MM.1S (cell line): Measurements from ENCODE around the gene EXOC2.

Source experiments
- DNase-seq: peaks from one replicate; pipeline ENCODE4 v3.0.0-alpha.2; 2015
- H2AFZ ChIP-seq: fragments of 300-600 bp; sonication (generic); 2 replicates; pipeline ENCODE4 v1.6.0; 2016; ENCODE audit warnings: antibody characterized with exemption, low read length
- H3F3A ChIP-seq: fragments of 300-600 bp; sonication (generic); 2 replicates; pipeline ENCODE4 v1.6.1; 2016; ENCODE audit warnings: mild to moderate bottlenecking, antibody characterized with exemption, low read length, moderate library complexity, mixed read lengths; ENCODE audit not compliant: insufficient read depth
- H3K27ac ChIP-seq: fragments of 300-600 bp; sonication (generic); 2 replicates; pipeline ENCODE4 v1.5.1; 2016; ENCODE audit warnings: mild to moderate bottlenecking, low read length
- H3K27me3 ChIP-seq: fragments of 300-600 bp; sonication (generic); replicated peaks from 2 replicates; pipeline ENCODE4 v1.6.0; 2016; ENCODE audit warnings: low read length; ENCODE audit not compliant: insufficient read depth
- H3K36me3 ChIP-seq: fragments of 300-600 bp; sonication (generic); replicated peaks from 2 replicates; pipeline ENCODE4 v1.6.1; 2016; ENCODE audit warnings: mild to moderate bottlenecking, low read length, mixed read lengths; ENCODE audit not compliant: insufficient read depth
- H3K4me1 ChIP-seq: fragments of 300-600 bp; sonication (generic); 2 replicates; pipeline ENCODE4 v1.6.1; 2016; ENCODE audit warnings: low read length, mixed read lengths
- H3K4me2 ChIP-seq: fragments of 300-600 bp; sonication (generic); 2 replicates; pipeline ENCODE4 v1.6.0; 2016; ENCODE audit warnings: low read depth, low read length
- H3K4me3 ChIP-seq: fragments of 300-600 bp; sonication (generic); 2 replicates; pipeline ENCODE4 v1.5.1; 2016; ENCODE audit warnings: low read length, mixed read lengths
- H3K79me2 ChIP-seq: fragments of 300-600 bp; sonication (generic); 2 replicates; pipeline ENCODE4 v1.6.1; 2016; ENCODE audit warnings: mixed run types, low read length, mixed read lengths
- H3K9ac ChIP-seq: fragments of 300-600 bp; sonication (generic); 2 replicates; pipeline ENCODE4 v1.6.1; 2016; ENCODE audit warnings: low read length, mixed read lengths
- H3K9me2 ChIP-seq: fragments of 300-600 bp; sonication (generic); replicated peaks from 2 replicates; pipeline ENCODE4 v1.6.1; 2016; ENCODE audit warnings: mild to moderate bottlenecking, low read length, mixed read lengths; ENCODE audit not compliant: insufficient read depth
- H3K9me3 ChIP-seq: fragments of 300-600 bp; sonication (generic); replicated peaks from 2 replicates; pipeline ENCODE4 v1.6.1; 2016; ENCODE audit warnings: mild to moderate bottlenecking, low read length, mixed read lengths; ENCODE audit not compliant: insufficient read depth
- H4K20me1 ChIP-seq: fragments of 300-600 bp; sonication (generic); 2 replicates; pipeline ENCODE4 v1.6.1; 2016; ENCODE audit warnings: mild to moderate bottlenecking, low read length, moderate library complexity, mixed read lengths; ENCODE audit not compliant: insufficient read depth
- EZH2 ChIP-seq: fragments of 300-600 bp; sonication (generic); optimal IDR thresholded peaks from 2 replicates; pipeline ENCODE3; 2017; ENCODE audit warnings: low read depth, mild to moderate bottlenecking, antibody characterized with exemption, low read length, mixed read lengths
- EZH2phosphoT487 ChIP-seq: fragments of 300-600 bp; sonication (generic); IDR thresholded peaks from 2 replicates; pipeline ENCODE4 v1.6.1; 2018; ENCODE audit warnings: antibody characterized with exemption, low read length
- TF ChIP-seq, protein P1 (sequence below): fragments of 300-600 bp; sonication (generic); IDR thresholded peaks from 2 replicates; pipeline ENCODE4 v1.5.1; 2016; ENCODE audit warnings: antibody characterized with exemption, low read length, mixed read lengths

The EXOC2 gene

DNA sequence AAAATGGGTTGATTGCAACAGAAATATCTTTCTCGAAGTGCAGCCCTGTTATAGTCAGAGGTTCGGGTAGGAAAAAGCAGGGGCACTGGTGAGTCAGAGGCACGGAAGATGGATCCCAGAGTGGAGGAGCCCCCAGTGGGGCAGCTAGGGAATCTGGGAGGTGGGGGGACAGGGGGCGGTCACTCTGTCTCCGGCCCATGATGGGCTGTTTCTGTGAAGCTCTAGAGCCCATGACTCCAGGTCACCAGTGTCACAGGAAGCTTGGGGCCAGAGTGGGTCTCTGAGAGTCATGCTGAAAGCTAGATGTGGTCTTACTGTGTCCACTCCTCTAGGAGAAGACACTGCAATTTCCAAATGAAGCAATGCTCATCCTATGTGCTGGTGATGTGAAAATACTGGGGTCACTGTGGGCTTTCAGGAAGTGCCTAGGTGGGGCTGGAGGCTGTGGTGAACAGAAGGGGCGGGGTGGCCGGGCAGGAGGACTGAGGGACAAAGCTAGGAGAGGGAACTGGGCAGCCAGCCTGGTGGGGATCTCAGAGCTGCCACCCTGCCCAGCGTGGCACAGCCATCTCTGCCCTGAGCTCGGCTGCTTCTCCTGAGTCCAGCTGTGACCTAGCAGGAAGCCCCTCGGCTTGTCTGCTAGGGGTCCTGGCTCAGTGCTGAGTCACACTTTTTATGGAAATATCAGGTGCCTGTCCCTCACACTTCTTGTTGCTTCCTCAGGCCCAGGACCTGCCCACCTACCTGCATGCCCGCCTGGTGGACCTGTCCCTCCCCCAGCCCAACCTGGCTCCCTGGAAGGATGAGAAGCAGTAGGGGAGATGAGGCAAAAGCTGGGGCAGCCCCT lies 247.1 kb downstream of the EXOC2 start:
- Histone ChIP-seq H3K9me3 (no peaks in the 10 kb centered on the region), H3K27me3 (no peaks in the 10 kb centered on the region), H3K4me2 (no peak overlapping the region), H3K9ac (no peak overlapping the region), H3K27ac (no peak overlapping the region), H2AFZ (no peak overlapping the region), H3K9me2 (no peaks in the 10 kb centered on the region), H3K4me1 (no peaks in the 10 kb centered on the region), H4K20me1 (no peaks in the 10 kb centered on the region), H3K4me3 (no peak overlapping the region), H3K79me2 (no peaks in the 10 kb centered on the region), H3K36me3 (no peaks in the 10 kb centered on the region), H3F3A (no peaks in the 10 kb centered on the region)
- TF ChIP-seq, protein P1, sequence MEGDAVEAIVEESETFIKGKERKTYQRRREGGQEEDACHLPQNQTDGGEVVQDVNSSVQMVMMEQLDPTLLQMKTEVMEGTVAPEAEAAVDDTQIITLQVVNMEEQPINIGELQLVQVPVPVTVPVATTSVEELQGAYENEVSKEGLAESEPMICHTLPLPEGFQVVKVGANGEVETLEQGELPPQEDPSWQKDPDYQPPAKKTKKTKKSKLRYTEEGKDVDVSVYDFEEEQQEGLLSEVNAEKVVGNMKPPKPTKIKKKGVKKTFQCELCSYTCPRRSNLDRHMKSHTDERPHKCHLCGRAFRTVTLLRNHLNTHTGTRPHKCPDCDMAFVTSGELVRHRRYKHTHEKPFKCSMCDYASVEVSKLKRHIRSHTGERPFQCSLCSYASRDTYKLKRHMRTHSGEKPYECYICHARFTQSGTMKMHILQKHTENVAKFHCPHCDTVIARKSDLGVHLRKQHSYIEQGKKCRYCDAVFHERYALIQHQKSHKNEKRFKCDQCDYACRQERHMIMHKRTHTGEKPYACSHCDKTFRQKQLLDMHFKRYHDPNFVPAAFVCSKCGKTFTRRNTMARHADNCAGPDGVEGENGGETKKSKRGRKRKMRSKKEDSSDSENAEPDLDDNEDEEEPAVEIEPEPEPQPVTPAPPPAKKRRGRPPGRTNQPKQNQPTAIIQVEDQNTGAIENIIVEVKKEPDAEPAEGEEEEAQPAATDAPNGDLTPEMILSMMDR: no peak
- TF ChIP-seq EZH2phosphoT487 (no peak), EZH2 (no peak)
- no peak for DNase-seq

DNA sequence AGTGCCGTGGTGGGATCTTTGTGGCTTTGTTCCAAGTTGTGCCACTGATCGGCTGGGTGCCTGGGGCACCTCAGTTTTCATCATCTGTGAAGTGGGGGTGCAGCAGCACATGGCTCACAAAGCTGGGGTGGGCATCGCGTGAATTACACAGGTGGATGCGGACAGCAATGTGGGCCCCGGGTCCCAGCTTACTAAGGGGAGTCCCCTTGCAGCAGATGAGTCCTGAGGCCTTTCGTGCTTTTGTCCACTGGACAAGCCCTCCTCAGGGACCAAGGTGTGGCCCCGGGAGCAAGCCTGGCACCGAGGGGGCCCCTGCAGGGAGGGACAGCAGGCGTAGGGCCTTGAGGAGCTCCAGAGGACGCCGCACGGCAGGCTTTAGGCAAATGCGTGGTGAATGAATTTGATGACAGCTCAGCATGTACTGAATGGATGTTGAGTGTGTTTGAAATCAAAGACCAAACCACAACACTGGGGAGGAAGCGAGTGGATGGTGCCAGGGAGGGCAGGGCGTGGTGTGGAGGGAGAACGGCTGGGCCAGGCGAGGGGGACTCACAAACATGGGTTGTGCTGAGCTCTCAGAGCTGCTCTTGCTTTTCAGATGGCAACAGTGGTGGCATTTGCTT lies 248.2 kb downstream of the EXOC2 start:
- no peaks in the 10 kb centered on the region for H3K36me3 ChIP-seq
- H3F3A ChIP-seq: no peaks in the 10 kb centered on the region
- no peak overlapping the region for H3K4me2 ChIP-seq
- H3K4me3 ChIP-seq: no peak overlapping the region
- H4K20me1 ChIP-seq: no peaks in the 10 kb centered on the region
- no peaks in the 10 kb centered on the region for H3K9me3 ChIP-seq
- no peak overlapping the region for H2AFZ ChIP-seq
- no peak for TF ChIP-seq EZH2phosphoT487
- TF ChIP-seq, protein P1: no peak
- no peak for TF ChIP-seq EZH2
- no peak overlapping the region for H3K27ac ChIP-seq
- no peaks in the 10 kb centered on the region for H3K79me2 ChIP-seq
- DNase-seq: no peak
- H3K9me2 ChIP-seq: no peaks in the 10 kb centered on the region
- H3K27me3 ChIP-seq: no peaks in the 10 kb centered on the region
- no peaks in the 10 kb centered on the region for H3K4me1 ChIP-seq
- no peak overlapping the region for H3K9ac ChIP-seq

DNA sequence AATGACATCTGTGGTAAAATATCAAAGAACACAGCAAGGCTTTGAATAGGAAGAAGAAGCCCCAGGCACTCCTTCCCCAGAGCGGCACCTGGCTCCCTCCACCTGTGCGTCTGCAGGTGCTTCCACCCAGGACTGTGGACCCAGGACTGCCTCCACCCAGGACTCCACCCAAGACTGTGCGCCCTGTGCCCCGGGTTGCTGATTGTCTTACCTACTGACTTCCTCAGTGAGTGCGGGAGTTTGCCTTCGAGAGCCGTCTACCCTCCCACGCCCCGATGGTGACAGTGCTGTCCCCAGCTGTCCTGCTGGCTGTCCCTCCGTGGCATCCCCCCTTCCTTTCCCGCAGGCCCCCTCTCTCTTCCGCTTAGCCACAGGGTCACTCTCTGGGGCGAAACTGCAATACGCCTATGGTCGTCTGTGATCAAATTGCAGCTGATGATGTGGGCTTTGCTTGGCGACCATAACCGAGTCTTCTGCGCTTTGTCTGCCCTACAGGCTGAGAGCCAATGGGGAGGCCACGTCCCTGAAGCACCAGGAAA lies 249.2 kb downstream of the EXOC2 start:
- Histone ChIP-seq H3K9me2 (no peaks in the 10 kb centered on the region), H3K4me1 (no peaks in the 10 kb centered on the region)

More for the DNA sequence above, 249.2 kb downstream of the EXOC2 start:
- Histone ChIP-seq H3K9me3 (no peaks in the 10 kb centered on the region), H3K36me3 (no peaks in the 10 kb centered on the region), H3K27ac (no peak overlapping the region), H3K9ac (no peak overlapping the region), H3K27me3 (no peaks in the 10 kb centered on the region), H4K20me1 (no peaks in the 10 kb centered on the region), H3F3A (no peaks in the 10 kb centered on the region), H3K4me3 (no peak overlapping the region), H3K79me2 (no peaks in the 10 kb centered on the region), H3K4me2 (no peak overlapping the region), H2AFZ (no peak overlapping the region)
- no peak for TF ChIP-seq EZH2phosphoT487
- no peak for DNase-seq
